GM19324 (cell line): ENCODE measurements around the gene LDAH.
A peak's percentile ranks its signal among the peaks of the same experiment; 100 is the strongest.

Experiments
- ATAC-seq: cut with Tn5 transposase; IDR thresholded peaks from one replicate; pipeline ENCODE4 v1.9.1; 2021; ENCODE audit warnings: mild to moderate bottlenecking, moderate library complexity; ENCODE audit not compliant: unreplicated experiment, low FRiP score

LDAH gene

DNA sequence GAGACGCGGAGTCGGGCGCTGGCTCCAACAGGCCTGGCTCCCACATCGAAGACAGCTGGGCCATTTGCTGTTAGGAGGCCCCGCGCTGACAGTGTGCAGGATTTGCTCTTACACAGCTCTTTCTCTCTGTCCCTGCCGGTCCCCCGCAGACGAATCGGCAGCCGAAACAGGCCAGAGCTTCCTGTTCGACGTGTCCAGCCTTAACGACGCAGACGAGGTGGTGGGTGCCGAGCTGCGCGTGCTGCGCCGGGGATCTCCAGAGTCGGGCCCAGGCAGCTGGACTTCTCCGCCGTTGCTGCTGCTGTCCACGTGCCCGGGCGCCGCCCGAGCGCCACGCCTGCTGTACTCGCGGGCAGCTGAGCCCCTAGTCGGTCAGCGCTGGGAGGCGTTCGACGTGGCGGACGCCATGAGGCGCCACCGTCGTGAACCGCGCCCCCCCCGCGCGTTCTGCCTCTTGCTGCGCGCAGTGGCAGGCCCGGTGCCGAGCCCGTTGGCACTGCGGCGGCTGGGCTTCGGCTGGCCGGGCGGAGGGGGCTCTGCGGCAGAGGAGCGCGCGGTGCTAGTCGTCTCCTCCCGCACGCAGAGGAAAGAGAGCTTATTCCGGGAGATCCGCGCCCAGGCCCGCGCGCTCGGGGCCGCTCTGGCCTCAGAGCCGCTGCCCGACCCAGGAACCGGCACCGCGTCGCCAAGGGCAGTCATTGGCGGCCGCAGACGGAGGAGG is 152.4 kb downstream of the LDAH start:
- ATAC-seq, result no peak

DNA sequence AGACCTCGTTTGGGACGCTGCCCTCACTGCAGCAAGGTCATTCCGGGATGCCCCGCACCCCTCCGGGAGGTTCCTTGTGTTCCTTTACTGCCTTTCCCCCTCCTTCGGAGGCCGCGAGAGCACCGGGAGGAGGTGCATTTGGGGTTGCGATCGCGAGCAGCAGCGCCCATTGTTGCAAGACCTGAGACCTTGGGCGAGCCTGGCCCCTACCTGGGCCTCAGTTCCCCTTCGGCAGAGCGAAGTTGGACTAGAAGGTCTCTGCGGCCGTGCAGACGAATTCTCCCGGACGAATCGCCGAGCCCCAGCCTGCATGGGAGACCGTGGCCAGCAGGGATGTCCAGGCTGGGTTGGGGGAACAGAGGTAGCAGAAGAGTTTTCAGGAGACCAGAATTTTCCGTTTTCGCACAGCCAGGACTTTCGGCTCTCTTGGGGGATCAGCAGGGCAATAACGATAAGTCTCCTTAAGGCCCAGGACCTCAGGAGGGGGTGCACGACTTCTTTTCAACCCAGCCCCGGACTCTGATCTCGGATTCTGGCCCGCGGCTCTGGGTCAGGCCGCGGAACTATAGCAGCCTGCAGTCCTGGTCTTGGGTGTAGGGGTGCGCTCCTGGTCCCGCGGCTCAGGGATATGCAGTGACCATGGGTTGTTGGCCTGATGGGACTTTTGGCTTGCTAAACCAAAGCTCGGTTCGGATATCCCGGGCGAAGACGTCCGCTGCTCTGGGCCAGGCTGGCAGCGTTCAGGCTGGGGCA is 153.2 kb downstream of the LDAH start:
- ATAC-seq, result no peak

DNA sequence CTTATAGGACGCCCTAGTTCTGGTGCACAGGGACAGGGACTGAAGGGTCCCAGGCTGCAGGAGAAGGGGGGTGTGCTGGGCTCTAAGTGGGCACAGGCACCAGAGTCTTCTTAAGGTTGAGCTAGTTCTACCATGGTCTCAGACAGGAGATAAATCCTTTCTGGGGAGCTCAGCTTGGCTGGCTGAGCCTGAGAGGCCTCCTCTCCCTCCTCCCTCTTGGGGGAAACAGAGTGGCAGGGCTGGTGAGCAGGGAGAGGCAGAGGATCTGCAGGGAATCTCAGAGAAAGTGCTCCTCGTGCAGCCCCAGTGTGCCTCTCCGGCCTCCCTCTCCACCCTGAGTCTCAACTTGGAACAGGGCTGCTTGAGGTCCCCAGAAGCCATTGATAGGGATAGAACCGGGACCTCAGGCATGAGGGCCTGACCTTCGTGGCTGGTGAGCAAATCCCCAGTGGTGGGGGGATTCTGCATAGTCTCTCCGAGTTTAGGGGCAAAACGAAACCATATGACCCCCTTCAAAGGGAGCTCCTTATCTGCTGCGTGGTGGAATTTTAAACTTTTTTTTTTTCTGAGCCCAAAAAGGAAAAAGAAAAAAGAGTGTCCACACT is 153.9 kb downstream of the LDAH start:
- no peak for ATAC-seq

DNA sequence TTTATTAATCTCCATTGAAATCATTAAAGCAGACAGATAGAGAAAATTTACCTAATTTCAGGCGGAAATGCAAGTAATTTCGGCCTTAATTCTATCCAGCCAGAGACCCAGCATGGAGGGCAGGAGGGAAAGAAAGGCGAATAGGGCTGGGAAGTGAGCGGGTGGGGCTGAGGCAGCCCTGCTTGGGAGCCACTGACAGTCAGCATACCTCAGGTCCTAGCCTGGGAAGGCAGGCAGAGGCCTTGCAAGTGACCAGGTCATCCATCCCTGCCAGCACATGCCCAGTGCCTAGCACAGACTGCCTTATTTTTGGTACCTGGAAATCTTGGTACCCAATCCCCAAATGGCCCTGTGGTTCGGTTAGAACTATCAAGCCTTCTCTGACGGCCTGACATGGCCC is 154.4 kb downstream of the LDAH start:
- ATAC-seq, result no peak

DNA sequence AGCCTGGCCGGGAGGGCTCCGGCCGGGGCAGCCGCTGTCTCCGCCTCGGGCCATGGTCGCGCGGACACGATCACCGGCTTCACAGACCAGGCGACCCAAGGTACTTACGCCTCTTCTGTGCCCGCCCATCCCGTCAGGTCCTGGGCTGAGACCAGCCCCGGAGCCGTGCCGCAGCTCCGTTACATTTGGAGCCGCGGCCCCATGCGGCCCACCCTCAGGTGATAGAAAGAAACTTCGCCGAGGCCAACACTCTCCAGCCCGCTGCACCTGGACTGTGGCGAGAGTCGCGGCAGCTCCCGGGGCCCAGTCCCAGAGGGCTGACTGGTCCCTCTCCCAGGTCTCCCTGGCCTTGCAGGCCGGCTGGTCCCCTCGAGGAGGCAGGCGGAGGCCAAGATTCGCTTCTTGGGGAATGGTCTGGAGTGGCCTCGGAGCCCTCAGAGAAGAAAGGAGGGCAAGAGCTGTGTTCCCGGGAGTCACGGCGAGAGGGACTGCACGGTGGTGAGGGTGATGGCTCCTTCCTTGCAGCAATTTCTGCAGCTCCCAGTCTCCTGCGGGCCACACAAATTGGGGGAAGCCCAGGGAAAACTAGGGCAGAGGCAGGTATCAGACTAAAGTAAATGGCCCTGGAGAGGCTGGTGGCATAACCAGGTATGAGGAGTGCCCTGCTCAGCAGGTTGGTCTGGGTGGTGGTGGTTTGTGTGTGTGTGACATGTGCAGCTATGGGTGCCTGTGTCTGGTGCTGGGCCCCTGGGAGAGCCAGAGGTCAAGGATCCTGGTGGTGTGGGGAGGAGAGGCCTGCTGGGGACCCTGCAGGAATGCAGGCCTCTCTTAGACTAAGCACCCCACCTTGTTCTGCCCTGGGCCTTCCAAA is 155.1 kb downstream of the LDAH start:
- ATAC-seq, result no peak

DNA sequence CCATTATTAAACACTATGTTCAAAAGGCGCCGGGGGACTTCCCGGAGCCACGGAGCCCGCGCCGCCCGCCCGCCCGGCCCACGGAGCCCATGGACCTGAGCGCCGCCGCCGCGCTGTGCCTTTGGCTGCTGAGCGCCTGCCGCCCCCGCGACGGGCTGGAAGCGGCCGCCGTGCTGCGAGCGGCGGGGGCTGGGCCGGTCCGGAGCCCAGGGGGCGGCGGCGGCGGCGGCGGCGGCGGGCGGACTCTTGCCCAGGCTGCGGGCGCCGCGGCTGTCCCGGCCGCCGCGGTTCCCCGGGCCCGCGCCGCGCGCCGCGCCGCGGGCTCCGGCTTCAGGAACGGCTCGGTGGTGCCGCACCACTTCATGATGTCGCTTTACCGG is 155.8 kb downstream of the LDAH start:
- no peak for ATAC-seq

DNA sequence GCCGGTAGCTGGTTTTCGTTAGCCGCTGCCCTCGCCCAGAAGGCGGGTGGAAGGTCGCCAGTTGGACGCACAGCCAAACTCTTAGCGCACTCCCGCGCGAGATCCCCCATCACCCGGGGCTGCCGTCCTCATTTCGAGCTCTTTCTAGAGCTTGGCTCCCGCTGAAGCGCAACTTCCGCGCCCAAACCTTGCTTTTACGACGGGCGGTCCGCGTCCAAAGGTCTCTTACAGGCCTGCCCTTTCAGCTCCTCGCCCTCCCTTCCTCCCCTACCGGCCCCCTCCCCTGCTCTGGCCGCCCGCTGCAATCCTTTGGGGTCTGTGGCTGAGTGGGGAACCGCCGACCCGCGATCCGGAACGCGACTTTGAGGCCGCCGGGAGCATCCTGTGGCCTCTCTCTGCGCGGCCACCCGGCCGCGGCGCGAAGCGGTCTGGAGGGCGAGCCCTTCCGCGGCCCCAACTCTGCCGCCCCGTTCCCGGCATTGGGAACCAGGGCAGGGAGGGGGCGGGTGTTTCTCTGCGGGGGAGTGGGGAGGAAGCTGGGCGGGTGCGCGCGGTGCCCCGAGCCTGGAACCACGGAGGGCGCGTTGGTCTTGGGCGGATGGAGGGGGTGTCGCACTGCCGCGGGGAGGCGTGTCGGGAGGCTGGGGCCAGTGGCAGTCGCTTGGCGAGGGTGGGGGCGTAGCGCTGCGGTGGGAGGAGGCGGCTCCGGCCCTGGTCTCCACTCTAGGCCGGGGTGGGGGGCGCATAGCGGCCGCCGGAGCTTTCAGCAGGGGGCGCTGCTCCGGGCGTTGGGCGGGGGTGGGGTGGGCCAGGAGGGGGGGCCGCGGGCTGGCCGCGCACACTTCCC is 156.4 kb downstream of the LDAH start, which contains the start of gene GDF7:
TSS of gene GDF7 (plus strand) at position 841 of the 847 bp plus-strand sequence. CDS start 96 bp downstream, outside the sequence.
- ATAC-seq, result no peak

DNA sequence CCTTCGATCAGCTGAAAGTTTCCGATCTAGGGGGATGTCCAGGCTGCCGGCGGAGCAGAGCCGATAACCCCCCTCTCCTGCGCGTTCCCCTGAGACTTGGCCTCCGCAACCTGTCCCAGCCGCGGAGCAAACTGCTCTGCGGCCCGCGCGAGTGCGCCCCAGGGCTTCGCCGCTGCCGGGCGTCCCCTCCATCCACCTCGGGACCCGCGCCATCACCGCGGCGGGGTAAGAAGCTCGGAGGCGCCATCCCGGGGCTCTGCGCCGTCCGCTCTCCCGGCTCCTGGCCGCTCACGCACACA is 156.9 kb downstream of the LDAH start:
- ATAC-seq, result no peak

DNA sequence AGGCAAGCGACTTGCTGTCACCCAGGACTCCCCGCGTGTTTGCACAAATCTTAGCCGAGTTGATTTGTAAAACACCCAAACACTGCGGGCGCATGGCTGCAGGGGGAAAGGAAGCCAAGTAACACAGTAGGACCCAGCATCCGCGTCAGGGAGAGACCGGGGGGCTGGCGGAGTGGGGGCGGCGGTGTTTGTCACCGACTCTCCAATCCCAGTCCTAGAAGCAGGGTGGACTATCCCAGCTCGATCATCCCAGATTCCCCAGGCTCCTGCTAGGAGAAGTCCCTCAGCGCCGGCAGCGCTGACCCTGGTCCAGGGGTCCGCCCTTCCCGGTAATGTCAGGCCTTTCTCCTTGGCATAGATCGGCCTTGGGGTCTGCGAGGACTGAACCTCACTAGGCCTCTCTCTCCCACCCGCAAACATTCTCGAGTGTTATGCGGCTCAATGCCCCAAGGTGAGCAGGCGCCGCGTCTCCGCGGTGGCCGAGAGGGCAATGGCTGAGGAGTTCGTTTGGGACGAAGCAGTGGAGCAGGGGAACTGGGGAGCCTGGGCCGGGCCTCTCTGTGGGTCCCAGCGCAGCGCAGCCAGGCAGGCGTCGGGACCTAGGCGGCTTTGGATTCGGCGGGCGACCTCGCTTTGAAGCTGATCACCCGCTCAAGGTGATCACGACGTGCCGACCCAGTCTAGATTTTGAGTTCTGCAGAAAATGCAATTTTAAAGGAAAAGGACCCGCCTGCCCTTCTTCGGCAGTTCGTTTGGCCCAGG is 157.5 kb downstream of the LDAH start:
- ATAC-seq, result no peak

DNA sequence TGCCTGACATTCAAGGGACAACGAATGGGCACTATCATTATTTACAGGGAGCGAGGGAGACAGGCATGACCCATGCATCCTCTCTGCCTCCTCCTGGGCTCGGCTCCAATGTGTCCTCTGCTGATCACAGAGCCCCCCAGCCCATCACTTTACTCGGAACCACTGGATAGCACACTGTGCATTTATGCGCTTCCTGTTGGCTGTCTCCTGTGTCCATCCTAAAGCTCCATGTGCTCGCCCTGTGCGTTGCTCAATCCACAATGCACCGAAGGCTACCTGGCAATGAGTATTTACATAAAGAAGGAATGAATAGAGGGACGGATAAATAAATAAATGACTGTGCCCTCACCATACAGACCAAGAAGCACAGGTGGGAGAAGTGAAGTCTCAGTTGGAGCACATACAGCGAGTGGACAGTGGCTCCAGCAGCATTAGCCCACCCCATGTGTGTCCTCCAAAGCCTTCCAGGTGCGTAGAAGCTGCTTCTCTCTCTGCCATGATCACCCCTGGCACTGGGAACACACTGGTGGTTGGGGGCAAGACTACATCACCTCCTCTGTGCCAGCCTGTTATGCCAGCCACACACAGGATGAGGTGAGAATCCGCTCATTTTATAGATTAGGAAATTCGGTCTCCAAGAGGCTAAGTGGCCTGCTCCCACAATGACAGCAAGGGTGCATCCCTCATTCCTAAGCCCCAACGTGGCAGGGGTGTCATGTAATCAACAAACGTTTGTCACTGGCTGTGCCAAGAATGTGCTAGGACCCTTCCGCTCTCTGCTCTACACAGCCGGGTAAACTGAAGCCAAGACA is 158.3 kb downstream of the LDAH start:
- no peak for ATAC-seq

DNA sequence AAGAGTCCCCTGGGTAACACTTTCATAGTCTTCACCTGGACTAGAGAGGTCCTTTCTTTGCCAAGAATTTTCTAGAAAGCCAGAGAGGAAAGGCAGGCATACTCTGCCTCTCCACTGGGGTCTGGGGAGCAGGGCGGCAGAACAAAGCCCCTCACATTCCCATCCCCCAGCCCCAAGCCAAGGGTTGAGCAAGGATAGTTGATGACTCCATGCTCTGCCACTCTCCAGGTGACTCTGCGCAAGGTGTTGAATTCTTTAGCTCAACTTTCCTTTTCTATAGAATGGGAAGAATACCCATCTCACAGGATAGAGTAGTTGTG is 158.9 kb downstream of the LDAH start:
- ATAC-seq, result no peak

DNA sequence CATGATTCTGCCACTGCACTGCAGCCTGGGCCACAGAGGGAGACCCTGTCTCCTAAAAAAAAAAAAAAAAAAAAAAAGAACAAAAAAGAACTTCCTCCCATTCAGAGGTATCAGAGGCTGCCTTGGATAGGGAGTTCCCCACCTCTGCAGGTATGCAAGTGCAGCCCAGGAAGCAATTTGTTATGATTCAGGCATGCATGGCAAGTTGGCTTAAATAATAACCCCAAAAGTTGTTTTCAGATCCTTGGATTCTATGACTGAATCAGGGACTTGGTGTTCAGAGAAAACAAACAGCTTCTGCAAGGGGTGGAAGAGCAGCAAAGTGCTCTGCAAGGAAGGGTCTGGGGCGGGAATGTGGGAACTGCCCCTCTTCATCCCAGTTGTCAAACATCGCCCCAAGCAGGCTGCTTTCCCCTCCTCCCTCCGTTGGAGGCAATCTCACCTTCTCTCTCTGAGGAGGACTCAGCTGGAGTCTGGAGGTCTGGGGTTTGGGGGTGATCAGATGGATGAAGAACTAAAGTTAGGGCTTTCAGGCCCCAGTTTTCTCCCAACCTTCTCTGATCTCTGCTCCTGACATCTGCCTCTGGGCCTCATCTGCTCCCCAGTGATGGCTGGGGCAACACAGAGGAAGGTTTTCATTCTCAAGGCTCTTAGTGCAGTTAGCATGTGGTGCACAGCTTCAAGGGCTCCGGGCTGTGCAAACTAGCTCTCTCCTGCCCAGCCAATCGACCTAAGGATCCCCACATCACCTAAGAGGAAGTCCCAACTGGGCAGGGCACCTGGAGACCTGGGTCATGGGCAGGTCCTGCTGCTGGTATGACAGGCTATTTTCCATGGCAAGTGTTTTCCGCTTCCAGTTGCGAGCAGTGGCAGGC is 159.5 kb downstream of the LDAH start:
- no peak for ATAC-seq

DNA sequence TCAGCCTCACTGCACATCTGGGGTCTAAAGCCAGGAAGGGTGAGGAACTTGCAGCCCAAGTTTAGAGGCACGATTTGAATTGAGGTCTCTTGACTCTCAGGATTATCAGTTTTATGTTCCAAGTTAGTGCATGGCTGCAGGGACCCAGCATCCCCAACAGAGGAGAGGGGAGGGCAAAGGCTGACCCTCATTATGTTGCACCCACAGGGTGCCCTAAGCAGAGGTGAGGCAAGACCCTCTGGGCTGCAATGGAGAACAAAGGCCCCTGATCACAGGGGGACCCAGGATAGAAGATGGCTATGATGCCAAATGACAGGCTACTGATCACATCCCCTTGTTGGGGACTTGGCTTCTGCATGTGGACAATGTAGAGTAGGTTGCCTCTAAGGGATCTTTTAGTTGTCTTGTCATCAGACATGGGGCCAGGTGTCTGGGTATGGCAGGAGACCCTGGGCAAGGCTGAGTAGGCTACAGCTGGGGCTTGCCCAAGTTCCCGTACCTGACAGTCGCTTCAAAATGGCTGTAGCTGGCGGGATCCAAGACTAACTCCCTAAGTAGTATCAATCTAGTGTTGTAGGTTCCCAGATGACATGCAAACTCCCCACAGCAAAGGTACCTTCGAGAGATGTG is 160.5 kb downstream of the LDAH start:
- no peak for ATAC-seq

DNA sequence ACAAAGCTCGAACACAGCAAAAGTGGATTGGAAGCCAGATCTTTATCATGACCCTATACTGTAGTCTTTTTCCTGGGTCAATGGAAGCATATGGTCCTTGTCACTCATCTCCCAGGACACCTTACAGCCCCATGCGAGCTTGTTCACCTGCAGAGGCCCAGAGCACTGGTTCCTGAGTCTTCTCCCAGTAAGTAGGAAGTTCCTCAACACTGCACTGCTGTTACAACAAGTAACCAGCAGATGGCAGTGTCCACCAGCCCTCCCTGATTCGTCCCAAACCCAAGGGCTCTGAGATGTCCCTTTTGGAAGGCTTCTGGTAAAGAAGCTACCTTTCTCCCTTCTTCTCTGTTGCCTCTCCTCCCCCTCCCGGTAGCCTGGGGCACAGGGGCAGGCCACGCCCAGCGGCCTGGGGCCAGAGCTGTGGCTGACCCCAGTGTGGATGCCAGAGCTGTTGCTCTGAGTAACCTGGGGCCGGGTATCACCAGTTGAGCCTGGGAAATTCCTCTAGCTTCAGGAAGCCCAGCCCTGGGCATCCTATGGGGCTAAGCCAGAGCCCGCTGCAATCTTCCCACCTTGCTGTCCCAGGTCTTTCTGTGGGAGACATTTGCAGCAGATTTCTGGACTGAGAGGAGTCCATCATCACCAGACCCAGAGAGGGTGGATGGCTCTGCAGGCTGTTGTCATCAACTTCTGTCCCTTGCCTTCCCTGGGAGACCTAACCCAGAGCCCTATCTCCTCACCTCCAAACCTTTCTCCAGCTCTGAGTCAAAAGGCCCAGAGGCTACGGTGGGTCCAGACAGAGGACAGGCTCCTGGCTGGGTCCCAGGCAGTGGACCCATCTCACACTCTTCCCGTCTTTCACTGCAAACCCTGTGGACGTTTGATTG is 161.2 kb downstream of the LDAH start:
- ATAC-seq, result peak; percentile 44

DNA sequence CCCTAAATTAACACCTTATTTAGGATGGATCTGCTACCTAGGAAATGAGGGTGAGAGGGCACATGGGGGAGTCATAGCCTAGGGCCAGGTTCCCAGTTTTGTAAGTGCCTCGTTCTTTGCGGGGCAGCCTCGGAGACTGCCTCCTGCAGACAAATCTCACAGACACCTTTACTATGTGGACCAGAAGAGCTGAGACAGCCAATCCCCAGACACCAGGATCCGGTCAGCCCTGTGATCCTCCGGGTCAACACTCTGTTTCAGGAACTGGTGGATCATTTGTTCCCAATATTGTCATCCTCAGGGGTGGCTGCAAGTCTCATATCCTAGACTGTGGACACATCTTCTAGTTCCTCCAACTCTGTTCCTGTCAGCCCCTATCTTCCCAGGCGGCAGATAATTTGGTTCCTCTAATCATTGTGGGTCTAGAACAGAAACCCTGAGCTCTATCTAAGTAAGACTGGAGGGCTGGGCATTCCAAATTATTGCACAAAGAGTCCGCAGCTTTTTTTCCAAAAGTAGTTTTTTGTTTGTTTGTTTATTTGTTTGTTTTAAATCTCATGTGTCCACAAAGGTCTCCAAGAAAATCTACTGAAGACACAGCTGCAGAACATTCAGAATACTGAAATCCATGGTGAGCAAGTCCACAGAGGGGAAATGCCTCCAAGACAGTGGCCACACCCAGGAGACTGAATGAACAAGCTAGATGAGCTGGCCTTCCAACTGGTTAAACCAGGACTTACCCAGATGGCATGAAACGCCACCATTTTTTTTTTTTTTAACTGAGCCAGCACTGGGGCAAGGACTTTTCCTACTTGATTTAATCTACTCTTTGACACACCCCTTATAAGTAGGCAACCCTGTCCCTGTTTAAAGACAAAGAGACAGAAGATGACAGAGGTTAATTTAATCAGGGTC is 162.1 kb downstream of the LDAH start:
- no peak for ATAC-seq
